OCI-LY7 (cell line): ENCODE measurements around the gene KYAT1. TPM values are rescaled to one million over a fixed set of nuclear protein-coding genes. Genes with fewer than 3 reads are reported as not detected.
A peak's percentile ranks its signal among the peaks of the same experiment; 100 is the strongest.

Experiments used
- BruUV-seq: library from RNA; stranded (reverse); fragments of 400-500 nt; replicated peaks from 2 replicates; lab custom pipeline; 2021; lab: Mats Ljungman, UMichigan
- CTCF ChIA-PET: fragments of 300-600 bp; sonication (Branson Sonifier 250); formaldehyde crosslinking; loops from one replicate; lab custom pipeline; 2022; ENCODE audit warnings: antibody characterized with exemption; ENCODE audit not compliant: unreplicated experiment; lab: Charles Lee
- POLR2A ChIA-PET: fragments of 300-600 bp; sonication (Branson Sonifier 250); formaldehyde crosslinking; loops from one replicate; lab custom pipeline; 2022; ENCODE audit warnings: antibody characterized with exemption; lab: Charles Lee
- DNase-seq: peaks from one replicate; pipeline ENCODE4 v3.0.0-alpha.2; 2015; ENCODE audit warnings: low spot score
- H2AFZ ChIP-seq: fragments of 200-600 bp; sonication (generic), shearing (Covaris generic); 2 replicates; pipeline ENCODE4 v1.6.1; 2014; ENCODE audit warnings: mild to moderate bottlenecking, antibody characterized with exemption, low read length, moderate library complexity
- H3K27ac ChIP-seq: fragments of 200-600 bp; sonication (generic); 2 replicates; pipeline ENCODE4 v1.5.1; 2014; ENCODE audit warnings: mixed run types, low read depth, mild to moderate bottlenecking, moderate library complexity, low read length, inconsistent platforms; ENCODE audit not compliant: poor library complexity, severe bottlenecking
- H3K36me3 ChIP-seq: fragments of 200-600 bp; sonication (generic); 2 replicates; pipeline ENCODE4 v1.6.1; 2014; ENCODE audit warnings: mild to moderate bottlenecking, antibody characterized with exemption, low read length, moderate library complexity, mixed read lengths; ENCODE audit not compliant: insufficient read depth
- H3K4me1 ChIP-seq: fragments of 200-600 bp; sonication (generic); 2 replicates; pipeline ENCODE4 v1.5.1; 2014; ENCODE audit warnings: mild to moderate bottlenecking, low read length; ENCODE audit not compliant: insufficient read depth, poor library complexity, severe bottlenecking
- H3K4me2 ChIP-seq: fragments of 200-600 bp; sonication (generic); 2 replicates; pipeline ENCODE4 v1.6.1; 2014; ENCODE audit warnings: mild to moderate bottlenecking, low read length
- H3K4me3 ChIP-seq: fragments of 200-600 bp; sonication (generic); 2 replicates; pipeline ENCODE4 v1.5.1; 2014; ENCODE audit warnings: mild to moderate bottlenecking, low read depth, low read length; ENCODE audit not compliant: poor library complexity, severe bottlenecking
- H3K79me2 ChIP-seq: fragments of 200-600 bp; sonication (generic); 2 replicates; pipeline ENCODE4 v1.6.1; 2016; ENCODE audit warnings: low read depth, mild to moderate bottlenecking, low read length, moderate library complexity, mixed read lengths; ENCODE audit not compliant: insufficient read depth
- H3K9me2 ChIP-seq: fragments of 200-600 bp; sonication (generic); 2 replicates; pipeline ENCODE4 v1.6.1; 2016; ENCODE audit warnings: mild to moderate bottlenecking, low read length, mixed read lengths; ENCODE audit not compliant: insufficient read depth
- H3K9me3 ChIP-seq: fragments of 200-600 bp; sonication (generic); 2 replicates; pipeline ENCODE4 v1.6.1; 2014; ENCODE audit warnings: mild to moderate bottlenecking, mixed run types, low read length, mixed read lengths
- H4K20me1 ChIP-seq: fragments of 200-600 bp; sonication (generic); 2 replicates; pipeline ENCODE4 v1.6.1; 2014; ENCODE audit warnings: mild to moderate bottlenecking, antibody characterized with exemption, low read length, moderate library complexity, mixed read lengths; ENCODE audit not compliant: insufficient read depth
- EZH2phosphoT487 ChIP-seq: fragments of 200-600 bp; sonication (generic); IDR thresholded peaks from 2 replicates; pipeline ENCODE4 v1.6.1; 2018; ENCODE audit warnings: low read depth, borderline replicate concordance, mild to moderate bottlenecking, mixed run types, antibody characterized with exemption, low read length, moderate library complexity, mixed read lengths
- intact Hi-C: fragments of 100-400 bp; cut with micrococcal nuclease; formaldehyde crosslinking; loops from one replicate; pipeline ENCODE4 v1.10.0; 2022; ENCODE audit not compliant: unreplicated experiment
- total RNA-seq, 2 experiments: library from RNA; depleted of rRNA in 1 of 2; stranded (reverse); fragments of >200 nt in 1 of 2; shearing (Covaris generic) in 1 of 2; gene quantifications; 2 replicates each; pipeline ENCODE4 v1.2.3, GENCODE V29; 2014 to 2022
- TF ChIP-seq, protein P1 (sequence below): fragments of 200-600 bp; sonication (generic); conservative IDR thresholded peaks from 2 replicates; pipeline ENCODE4 v1.5.1; 2014; ENCODE audit warnings: mild to moderate bottlenecking, antibody characterized with exemption, low read length, moderate library complexity, mixed read lengths

KYAT1 gene
- total RNA-seq, 2 experiments from 2014 or later: 28.3 to 44.7 TPM

DNA sequence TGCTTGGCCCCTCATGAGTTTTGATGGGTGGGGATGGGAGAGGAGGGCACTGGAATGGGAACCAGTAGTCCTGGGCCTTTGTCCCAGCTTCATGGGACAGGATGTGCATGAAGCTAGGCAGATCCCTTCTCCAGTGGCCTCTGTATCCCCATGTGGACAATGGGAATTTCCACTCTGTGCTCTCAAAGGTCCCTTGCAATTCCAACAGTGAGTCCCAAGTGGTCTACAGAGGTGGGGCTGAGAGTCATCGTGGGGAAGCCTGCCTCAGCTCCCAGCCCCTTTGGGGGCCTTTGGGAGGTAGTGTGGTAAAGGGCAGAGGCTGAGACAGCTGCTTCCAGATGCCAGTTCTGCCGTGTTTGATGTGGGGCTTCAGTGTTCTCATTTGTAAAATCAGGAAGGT, 37.2 kb upstream of the KYAT1 start:
- intact Hi-C loops: no loop called here
- DNase-seq: no peak
- no TSS peak for BruUV-seq
- H3K79me2 ChIP-seq: peaks cover 5% of the 10 kb centered on the region; the same call in 1 of the 2 replicates
- H3K4me1 ChIP-seq: peaks cover 33% of the 10 kb centered on the region
- peak overlapping the region; percentile 25 for H3K27ac ChIP-seq
- peaks cover 44% of the 10 kb centered on the region; the same call in 1 of the 2 replicates for H3K36me3 ChIP-seq
- H3K9me2 ChIP-seq: no peaks in the 10 kb centered on the region
- H2AFZ ChIP-seq: no peak overlapping the region
- no peak for TF ChIP-seq EZH2phosphoT487
- TF ChIP-seq, protein P1, sequence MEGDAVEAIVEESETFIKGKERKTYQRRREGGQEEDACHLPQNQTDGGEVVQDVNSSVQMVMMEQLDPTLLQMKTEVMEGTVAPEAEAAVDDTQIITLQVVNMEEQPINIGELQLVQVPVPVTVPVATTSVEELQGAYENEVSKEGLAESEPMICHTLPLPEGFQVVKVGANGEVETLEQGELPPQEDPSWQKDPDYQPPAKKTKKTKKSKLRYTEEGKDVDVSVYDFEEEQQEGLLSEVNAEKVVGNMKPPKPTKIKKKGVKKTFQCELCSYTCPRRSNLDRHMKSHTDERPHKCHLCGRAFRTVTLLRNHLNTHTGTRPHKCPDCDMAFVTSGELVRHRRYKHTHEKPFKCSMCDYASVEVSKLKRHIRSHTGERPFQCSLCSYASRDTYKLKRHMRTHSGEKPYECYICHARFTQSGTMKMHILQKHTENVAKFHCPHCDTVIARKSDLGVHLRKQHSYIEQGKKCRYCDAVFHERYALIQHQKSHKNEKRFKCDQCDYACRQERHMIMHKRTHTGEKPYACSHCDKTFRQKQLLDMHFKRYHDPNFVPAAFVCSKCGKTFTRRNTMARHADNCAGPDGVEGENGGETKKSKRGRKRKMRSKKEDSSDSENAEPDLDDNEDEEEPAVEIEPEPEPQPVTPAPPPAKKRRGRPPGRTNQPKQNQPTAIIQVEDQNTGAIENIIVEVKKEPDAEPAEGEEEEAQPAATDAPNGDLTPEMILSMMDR: no peak
- H3K4me2 ChIP-seq: no peak overlapping the region
- H4K20me1 ChIP-seq: no peaks in the 10 kb centered on the region
- ChIA-PET CTCF (no interaction called here), POLR2A (interaction anchor here (0.6 to 0.7 kb wide), 2 partner anchors 31 to 45 kb away, joined by 3 read pairs; no protein-coding TSS in a partner anchor)
- H3K9me3 ChIP-seq: no peaks in the 10 kb centered on the region
- H3K4me3 ChIP-seq: no peak overlapping the region

DNA sequence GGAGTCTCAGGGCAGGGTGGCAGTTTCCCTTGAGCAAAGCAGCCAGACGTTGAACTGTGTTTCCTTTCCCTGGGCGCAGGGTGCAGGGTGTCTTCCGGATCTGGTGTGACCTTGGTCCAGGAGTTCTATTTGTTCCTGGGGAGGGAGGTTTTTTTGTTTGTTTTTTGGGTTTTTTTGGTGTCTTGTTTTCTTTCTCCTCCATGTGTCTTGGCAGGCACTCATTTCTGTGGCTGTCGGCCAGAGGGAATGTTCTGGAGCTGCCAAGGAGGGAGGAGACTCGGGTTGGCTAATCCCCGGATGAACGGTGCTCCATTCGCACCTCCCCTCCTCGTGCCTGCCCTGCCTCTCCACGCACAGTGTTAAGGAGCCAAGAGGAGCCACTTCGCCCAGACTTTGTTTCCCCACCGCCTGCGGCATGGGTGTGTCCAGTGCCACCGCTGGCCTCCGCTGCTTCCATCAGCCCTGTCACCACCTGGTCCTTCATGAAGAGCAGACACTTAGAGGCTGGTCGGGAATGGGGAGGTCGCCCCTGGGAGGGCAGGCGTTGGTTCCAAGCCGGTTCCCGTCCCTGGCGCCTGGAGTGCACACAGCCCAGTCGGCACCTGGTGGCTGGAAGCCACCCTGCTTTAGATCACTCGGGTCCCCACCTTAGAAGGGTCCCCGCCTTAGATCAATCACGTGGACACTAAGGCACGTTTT, 35.5 kb upstream of the KYAT1 start:
- CTCF ChIA-PET: no interaction called here

More for the DNA sequence above, 35.5 kb upstream of the KYAT1 start:
- TF ChIP-seq, protein P1: no peak
- no peak for TF ChIP-seq EZH2phosphoT487
- Histone ChIP-seq H2AFZ (no peak overlapping the region), H3K9me3 (no peaks in the 10 kb centered on the region), H3K4me3 (no peak overlapping the region), H4K20me1 (no peaks in the 10 kb centered on the region), H3K79me2 (no peaks in the 10 kb centered on the region; the same call in 1 of the 2 replicates), H3K9me2 (no peaks in the 10 kb centered on the region), H3K36me3 (peaks cover 49% of the 10 kb centered on the region; the same call in 1 of the 2 replicates), H3K4me1 (peaks cover 24% of the 10 kb centered on the region), H3K27ac (no peak overlapping the region), H3K4me2 (no peak overlapping the region)
- no TSS peak for BruUV-seq
- DNase-seq: no peak
- POLR2A ChIA-PET: interaction anchor here (0.5 to 1.1 kb wide), 3 partner anchors 11 to 55 kb away, joined by 3 to 5 read pairs (median 4); no protein-coding TSS in a partner anchor
- intact Hi-C loops: no loop called here
